ENCODE results near the gene BEND2.

The BEND2 gene

DNA sequence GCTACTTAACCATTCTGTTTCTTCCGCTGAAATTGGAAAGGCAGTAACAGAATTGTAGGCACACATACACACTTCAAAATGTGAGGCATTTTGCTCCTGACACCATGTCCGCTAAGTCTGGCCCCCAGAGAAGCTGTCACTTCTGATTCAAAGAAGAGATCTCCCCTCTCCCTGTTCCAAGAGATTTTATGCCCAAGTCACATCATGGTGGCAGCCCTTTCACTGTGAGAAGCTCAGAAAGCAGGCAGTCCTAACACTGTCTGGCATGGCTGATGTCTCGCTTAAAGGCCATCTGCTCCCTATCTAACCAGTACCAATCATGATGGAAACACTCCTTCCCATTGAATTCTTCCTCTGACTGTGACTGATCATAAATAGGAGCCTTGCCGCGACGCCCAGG, 83.9 kb downstream of the BEND2 start:
- DNase-seq (ENCODE audit: low read depth), result no peak

DNA sequence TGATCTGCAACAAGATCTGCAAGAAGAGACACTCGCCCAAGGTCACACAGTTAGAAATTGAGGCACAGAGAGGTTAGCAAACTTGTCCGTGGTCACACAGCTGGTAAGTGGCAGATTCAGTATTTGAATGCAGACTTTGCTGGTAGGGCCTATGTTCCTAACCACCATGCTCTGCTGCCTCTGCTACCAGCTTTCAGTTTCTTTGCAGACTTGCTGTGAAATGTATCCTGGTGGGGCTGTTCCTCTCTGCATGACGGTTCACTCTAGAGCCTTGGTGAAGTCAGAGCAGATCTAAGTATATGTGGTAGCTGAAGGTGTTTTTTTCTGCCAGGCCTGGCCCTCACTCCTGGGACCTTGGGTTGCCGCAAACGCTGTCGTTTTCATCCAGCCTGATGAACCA, 87.1 kb downstream of the BEND2 start:
- DNase-seq (ENCODE audit: low read depth), result no peak

DNA sequence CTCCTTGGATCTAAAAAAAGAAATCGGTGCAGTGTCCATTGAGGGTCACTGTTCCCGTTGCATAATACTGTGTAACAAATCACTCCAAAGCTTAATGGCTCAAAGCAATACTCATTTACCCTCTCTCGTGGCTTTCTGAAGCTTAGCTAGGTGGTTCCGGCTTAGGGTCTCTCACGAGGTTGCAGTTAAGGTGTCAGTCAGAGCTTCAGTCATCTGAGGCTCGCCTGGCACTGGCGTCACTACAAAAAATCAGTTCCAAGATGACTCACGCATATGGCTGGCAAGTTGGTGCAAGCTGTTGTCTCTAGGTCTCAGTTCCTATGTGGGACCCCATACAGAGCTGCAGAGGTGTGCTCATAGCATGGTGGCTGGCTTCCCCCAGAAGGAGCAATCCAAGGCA, 91.0 kb downstream of the BEND2 start:
- no peak for DNase-seq (ENCODE audit: low read depth)

DNA sequence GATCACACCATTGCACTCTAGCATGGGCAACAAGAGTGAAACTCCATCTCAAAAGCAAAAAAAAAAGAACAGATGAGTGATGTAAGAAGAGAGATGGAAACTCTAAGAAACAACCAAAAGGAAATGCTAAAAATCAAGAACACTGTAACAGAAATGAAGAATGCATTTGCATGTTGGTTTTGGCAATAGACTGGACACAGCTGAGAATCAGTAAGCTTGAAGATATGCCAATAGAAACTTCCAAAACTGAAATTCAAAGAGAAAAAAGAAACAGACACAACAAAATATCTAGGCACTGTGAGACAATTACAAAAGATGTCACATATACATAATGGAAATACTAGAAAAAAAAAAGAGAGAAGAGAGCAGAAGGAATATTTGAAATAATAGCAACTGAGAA, 93.7 kb downstream of the BEND2 start:
- no peak for DNase-seq (ENCODE audit: low read depth)

DNA sequence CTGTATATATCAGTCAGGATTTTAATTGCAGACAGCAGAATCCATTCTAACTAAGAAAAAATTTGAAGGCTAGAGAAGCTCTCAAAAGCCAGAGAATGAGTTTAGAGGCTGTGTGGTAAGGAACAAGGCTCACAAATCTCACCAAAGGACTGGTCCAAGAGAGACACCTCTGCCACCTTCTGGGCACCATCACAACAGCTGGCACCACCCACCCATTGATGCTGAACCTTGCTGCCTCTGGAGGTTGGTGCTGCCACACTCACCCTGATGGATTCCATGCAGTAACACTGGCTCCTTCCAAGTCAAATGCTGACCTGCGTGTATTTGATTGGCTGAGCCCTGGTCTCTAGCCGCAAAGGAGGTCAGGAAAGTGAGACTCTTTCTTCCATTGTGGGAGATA, 100.8 kb downstream of the BEND2 start:
- no peak for DNase-seq (ENCODE audit: low read depth)
